Stimulated activated CD8-positive, alpha-beta memory T cell treated with anti-CD3 and anti-CD28 coated beads, Interleukin-15, amount 100 ng/mL, for 1 hour (primary cell): ENCODE measurements around the gene CDK9.
"Not testable (repeated sequence)": the region's sequence is repeated elsewhere in the genome, so short reads cannot be mapped to it uniquely, and the experiment has no call there.

Source experiments
- DNase-seq: peaks from one replicate; pipeline ENCODE4 v3.0.0-alpha.2; 2020; ENCODE audit warnings: low read depth

CDK9 gene

DNA sequence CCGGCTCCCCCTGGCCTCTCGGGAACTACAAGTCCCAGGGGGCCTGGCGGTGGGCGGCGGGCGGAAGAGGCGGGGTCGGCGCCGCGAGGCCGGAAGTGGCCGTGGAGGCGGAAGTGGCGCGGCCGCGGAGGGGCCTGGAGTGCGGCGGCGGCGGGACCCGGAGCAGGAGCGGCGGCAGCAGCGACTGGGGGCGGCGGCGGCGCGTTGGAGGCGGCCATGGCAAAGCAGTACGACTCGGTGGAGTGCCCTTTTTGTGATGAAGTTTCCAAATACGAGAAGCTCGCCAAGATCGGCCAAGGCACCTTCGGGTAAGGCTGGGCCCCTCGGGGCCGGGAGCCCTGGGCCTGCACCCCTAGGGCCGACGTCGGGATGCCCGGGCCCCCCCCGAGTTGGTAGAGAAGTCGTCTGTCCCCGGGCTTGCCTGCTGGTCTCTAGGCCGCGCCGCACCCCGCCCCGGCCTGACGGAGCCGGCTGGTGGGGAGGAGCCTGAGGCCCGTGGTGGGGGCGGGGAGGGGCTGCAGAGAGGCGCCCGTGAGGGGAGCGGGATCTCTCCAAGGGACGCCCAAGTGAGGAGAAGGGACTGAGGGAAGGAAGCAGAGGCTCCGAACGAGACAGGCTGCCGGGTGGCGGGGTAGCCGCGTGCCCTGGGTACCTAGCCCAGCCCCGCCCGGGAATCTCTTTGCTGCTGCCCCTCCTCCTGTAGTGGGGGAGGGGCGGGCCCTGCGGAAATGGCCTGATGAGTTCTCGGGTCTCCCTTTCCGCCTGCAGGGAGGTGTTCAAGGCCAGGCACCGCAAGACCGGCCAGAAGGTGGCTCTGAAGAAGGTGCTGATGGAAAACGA is at the start of gene CDK9:
Gene CDK9 (plus strand): TSS at position 102 of the 840 bp plus-strand sequence. CDS start 115 bp downstream, at position 217.
- DNase-seq = peak; percentile 82

DNA sequence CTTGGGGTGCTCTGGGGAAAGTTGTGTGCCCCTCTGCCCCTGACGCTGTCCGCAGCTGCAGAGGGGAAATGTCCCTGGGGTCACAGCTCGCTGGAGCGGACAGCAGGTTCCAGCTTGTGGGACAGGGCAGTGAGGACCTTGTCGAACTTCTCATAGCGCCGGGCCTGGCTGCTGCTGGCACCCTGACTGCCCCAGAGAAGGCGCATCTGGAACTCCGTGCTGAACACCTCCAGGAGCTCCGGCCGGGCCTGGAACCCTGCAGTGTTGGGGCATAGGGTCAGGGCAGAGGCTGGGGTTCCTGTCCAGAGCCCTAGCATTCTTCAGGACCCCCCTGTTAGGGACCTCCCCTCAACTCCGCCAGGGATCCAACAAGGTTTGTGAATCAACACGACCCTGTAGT is 47.2 kb upstream of the CDK9 start:
- DNase-seq = no peak

DNA sequence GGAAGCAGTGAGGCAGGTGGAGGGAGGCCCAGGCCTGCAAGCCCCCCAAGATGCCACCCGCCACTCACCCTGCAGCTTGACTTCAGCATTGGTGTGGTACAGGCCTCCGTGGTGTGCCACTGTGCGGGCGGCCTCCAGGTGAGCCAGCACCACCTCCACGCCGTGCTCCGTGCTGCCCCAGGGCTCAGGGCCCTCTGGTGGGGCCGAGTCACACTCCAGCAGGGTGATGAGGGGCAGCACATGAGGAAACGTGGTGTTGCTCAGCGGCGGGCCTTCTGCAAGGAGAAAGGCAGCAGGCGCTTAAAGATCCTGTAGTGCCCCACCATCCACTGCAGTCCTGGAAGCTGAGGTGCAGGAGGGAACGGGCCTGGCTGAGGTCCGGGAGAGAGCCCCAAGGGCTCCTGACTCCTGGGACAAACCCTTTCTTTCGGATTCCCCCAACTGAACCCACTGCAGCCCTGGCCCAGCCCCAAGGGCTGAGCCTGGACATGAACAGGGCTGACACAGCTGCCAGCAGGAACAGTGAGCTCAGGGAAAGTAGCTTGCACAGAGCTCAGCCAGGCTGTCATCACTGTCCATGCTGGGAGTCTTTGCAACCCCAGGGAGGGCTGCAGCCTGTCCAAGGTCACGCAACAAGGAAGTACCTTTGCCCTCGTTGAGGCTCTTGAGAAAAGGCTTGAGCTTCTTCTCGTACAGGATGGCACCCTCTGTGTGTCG is 46.1 kb upstream of the CDK9 start:
- no peak for DNase-seq

DNA sequence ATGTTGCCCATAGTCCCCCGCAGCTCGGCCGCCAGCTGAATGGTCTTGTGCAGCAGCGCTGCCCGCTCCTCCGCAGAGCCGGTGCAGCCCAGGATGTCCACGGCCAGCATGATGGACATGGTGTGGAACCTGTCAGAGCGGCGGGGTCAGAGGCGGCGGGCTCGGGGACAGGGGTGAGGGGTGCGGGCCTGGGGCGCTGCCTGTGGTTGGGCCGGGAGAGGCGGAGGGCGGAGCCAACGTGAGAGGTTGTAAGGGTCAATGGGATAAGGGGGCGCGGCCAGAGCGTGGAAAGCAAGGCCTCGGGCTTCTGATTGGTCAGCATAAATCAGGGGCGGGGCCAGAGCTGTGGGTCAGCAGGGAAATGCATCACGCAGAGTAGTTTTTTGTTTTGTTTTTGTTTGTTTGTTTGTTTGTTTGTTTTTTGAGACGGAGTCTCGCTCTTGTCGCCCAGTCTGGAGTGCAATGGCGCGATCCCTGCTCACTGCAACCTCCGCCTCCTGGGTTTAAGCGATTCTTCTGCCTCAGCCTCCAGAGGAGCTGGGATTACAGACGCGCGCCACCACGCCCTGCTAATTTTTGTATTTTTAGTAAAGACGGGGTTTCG is 43.9 kb upstream of the CDK9 start:
- DNase-seq = no peak

- no peak for DNase-seq
Measured at GRCh38 chr9:127742435-127743088, 43.3 kb upstream of the CDK9 start.

DNA sequence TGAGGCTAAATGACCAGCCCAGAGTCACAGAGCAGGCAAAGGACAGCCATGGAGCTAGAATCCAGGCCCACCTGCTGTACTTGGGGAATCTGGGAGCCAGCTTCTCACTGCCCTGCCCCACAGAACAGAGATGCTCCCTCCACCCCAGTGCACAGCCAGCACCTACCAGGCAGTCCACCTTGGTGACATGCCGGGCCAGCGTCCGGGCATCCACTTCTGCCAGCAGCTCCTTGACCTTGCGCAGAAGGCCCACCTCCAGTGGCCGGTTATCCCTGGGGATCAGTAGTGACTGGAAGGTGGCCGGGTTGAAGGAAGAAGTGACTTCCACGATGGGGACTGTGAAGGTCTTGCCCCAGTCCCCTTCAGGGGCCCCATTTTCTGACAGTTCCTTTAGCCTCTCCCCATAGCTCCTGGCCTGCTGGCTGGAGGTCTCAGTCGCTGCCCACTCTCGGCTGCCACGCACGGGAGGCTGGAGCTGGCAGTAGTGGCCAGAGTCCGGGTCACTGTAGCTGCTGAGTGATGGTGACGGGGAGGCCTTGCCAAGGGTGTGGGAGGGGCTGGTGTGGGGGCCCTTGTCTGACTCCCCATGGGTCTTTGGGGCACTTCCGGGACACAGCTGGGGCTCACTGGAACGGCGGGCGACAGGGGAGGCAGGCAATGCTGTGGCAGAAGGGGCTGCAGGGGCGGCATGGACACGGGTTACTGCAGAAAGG is 41.3 kb upstream of the CDK9 start:
- DNase-seq = no peak

DNA sequence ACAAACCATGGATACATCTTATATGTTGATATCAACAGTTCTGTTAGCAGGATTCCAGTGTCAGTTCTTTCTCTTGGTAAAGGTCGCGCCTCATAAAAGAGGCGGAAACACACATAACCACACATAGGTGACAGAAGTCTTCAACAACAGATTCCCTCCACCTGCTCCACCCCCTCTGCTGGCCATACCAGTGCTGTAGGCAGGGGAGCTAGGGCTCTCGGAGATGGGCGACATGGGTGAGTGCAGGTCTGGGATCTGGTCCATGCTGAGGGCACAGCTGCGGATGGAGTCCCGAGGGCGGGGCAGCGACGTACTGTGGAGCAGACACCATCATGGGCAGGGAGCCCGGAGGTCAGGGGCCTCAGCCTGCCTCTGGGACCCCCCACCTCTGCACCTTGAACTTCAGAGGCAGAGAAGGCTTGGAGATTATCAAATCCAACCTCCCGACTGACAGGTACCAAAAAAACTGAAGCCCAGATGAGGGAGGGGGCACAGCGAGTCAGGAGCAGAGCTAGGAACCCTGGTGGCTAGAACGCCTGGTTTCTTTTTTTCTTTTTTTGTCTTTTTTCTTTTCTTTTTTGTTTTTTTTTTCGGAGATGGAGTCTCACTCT is 38.8 kb upstream of the CDK9 start:
- no peak for DNase-seq

GRCh38 chr9:127749090-127749787 is 36.6 kb upstream of the CDK9 start:
- no peak for DNase-seq

GRCh38 chr9:127751269-127752054 is 34.4 kb upstream of the CDK9 start:
- DNase-seq = no peak

GRCh38 chr9:127753148-127753547 is 32.7 kb upstream of the CDK9 start:
- DNase-seq = no peak

DNA sequence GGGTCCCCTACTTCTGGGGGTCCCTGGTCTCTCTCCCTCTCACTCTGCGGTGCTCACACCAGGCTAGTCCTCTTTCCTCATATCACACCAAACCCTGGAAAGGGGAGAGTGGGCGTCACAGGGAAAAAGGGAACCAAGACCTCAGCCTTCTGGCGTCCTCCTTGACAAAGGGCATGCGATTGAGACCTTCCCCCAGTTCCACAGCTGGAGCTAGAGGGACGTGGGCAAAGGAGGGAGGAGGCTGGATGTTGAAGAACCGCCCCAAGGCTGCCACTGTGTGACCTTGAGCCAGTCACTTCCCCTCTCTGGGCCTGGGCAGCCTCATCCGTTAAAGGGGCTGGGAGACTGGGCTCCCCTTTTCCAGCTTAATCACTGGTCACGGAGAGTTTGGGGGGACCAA is 32.2 kb upstream of the CDK9 start:
- DNase-seq = no peak

- no peak for DNase-seq
Measured at GRCh38 chr9:127754099-127755060, 31.5 kb upstream of the CDK9 start.

DNA sequence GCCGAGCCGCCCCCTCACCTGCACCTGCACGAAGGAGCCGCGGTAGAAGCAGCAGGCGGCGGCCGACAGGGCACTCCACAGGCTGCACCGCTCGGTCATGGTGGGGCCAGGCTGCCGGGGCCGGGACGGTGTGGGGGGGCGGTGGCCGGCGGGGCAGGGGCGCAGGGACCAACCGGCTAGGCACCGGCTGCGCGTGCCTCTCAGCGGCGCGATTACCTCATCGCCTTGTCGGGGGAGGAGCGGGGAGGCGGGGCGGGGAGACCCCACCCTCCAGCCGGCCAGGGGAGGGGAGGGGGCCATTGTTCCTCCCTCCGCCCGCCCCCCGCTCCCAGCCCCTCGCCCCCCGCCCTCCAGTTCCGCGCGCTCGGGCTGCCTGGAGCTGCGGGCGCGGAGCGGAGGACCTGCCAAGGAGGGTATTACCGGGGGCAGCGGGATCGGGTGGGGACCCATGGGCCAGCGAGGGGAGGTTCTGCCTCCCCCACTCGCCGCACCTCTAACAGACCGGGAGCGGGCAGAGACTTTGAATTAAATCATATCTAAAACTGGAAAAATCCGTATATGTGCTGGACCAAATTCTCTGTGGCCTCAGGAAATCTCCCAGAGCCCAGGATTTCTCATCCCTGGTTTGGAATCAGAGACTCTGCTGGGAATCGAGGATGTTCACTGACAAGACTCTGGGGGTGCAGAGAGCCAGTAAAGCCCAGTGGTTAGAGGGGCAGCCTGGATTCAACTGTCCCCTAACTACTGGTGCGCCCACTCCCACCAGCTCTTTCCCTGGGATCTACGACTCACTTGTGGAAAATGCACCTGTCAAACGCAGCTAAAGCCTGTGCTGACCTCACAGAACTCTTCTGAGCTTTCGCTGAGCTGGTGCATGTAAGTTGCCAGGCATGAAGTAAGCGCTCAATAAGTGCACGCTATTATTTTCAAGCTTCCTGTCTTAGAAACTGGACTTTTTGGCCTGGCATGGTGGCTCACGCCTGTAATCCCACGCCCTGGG is 30.5 kb upstream of the CDK9 start:
- no peak for DNase-seq

GRCh38 chr9:127756233-127756632 is 29.6 kb upstream of the CDK9 start:
- no peak for DNase-seq

GRCh38 chr9:127756776-127757175 is 29.1 kb upstream of the CDK9 start:
- not testable (repeated sequence) for DNase-seq

- no peak for DNase-seq
Measured at GRCh38 chr9:127758843-127759242, 27.0 kb upstream of the CDK9 start.

DNA sequence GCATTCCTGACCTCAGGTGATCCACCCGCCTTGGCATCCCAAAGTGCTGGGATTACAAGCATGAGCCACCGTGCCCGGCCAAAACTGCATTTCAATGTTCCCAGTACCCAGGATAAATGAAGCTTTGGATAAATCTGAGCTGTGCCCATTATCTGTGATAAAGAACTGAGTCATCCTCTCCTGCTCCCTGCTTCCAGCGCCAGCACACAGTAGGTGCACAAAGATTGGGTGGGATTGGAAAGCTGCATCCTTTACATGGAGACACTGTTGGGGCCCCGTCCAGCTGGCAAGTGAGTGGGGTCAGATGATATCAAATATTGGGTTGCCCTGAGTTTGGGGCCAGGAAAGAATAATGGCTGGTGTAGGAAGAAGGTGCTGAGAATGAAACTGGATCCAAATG is 24.8 kb upstream of the CDK9 start:
- no peak for DNase-seq
